HG03521 (cell line): ENCODE results near the gene C1RL.
A peak's percentile ranks its signal among the peaks of the same experiment; 100 is the strongest.
"Not testable (repeated sequence)": the region's sequence is repeated elsewhere in the genome, so short reads cannot be mapped to it uniquely, and the experiment has no call there.

Experiments used
- ATAC-seq: cut with Tn5 transposase; IDR thresholded peaks from one replicate; pipeline ENCODE4 v1.9.1; 2021; ENCODE audit warnings: mild to moderate bottlenecking, moderate library complexity; ENCODE audit not compliant: unreplicated experiment

The C1RL gene

DNA sequence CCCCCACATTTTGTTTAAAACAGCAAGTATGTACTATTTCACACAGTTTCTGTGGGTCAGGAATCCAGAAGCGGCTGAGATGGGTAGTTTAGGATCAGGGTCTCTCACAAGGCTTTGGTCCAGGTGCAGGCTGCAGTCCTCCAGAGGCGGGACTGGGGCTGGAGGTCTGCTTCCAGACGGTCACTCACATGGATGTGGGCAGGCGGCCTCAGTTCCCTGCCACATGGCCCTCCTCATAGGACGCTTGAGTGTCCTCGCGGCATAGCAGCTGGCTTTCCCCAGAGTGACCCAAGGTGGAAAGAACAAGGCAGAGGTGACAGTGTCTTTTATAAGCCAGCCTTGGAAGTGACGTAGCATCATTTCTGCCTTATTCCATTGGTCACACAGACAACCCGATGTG, 7.9 kb upstream of the C1RL start:
- no peak for ATAC-seq

GRCh38 chr12:7116196-7116595, 7.2 kb upstream of the C1RL start:
- no peak for ATAC-seq

GRCh38 chr12:7114851-7115250, 5.8 kb upstream of the C1RL start:
- ATAC-seq: no peak

GRCh38 chr12:7114008-7114407, 5.0 kb upstream of the C1RL start:
- no peak for ATAC-seq

- no peak for ATAC-seq
Measured at GRCh38 chr12:7113389-7113871, 4.4 kb upstream of the C1RL start.

GRCh38 chr12:7112041-7112440, 3.0 kb upstream of the C1RL start:
- no peak for ATAC-seq

- no peak for ATAC-seq
Measured at GRCh38 chr12:7110661-7111060, 1.6 kb upstream of the C1RL start.

GRCh38 chr12:7109572-7109920, 532 bp upstream of the C1RL start:
- no peak for ATAC-seq

GRCh38 chr12:7108003-7108795, 815 bp downstream of the C1RL start:
- peak; percentile 92 for ATAC-seq

- no peak for ATAC-seq
Measured at GRCh38 chr12:7107636-7108002, 1.4 kb downstream of the C1RL start.

DNA sequence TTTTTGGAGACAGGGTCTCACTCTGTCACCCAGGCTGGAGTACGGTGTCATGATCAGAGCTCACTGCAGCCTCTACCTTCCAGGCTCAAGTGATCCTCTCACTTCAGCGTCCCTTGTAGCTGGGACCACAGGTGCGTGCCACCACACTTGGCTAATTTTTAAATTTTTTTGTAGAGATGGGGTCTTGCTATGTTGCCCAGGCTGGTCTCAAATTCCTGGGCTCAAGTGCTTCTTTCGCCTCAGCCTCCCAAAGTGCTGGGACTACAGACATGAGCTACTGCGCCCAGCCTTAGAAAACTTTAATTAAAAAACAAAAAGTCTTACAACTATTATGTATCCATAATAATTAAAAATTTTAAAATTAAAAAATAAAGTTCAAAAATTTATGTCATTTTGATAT, 1.8 kb downstream of the C1RL start:
- ATAC-seq: not testable (repeated sequence)

DNA sequence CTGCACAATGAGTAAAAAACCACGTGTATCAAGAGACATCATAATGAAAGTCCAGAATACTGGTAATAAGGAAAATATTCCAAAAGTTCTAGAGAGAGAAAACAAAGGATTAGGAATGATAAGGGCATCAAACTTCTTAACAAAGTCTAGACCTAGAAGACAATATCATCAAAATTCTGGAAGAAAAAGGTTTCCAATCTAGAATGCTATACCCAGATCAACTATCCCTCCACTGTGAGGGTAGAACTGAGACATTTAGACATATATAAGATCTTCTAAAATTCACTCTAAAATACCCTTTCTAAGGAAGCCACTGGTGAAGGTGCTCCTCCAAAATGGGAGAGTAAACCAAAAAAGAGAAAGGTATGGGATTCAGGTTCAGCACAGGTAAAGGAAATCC, 2.9 kb downstream of the C1RL start:
- ATAC-seq: no peak

- no peak for ATAC-seq
Measured at GRCh38 chr12:7103837-7104584, 5.0 kb downstream of the C1RL start.

- ATAC-seq: no peak
Measured at GRCh38 chr12:7102582-7102981, 6.4 kb downstream of the C1RL start.

- no peak for ATAC-seq
Measured at GRCh38 chr12:7101694-7102131, 7.3 kb downstream of the C1RL start.

DNA sequence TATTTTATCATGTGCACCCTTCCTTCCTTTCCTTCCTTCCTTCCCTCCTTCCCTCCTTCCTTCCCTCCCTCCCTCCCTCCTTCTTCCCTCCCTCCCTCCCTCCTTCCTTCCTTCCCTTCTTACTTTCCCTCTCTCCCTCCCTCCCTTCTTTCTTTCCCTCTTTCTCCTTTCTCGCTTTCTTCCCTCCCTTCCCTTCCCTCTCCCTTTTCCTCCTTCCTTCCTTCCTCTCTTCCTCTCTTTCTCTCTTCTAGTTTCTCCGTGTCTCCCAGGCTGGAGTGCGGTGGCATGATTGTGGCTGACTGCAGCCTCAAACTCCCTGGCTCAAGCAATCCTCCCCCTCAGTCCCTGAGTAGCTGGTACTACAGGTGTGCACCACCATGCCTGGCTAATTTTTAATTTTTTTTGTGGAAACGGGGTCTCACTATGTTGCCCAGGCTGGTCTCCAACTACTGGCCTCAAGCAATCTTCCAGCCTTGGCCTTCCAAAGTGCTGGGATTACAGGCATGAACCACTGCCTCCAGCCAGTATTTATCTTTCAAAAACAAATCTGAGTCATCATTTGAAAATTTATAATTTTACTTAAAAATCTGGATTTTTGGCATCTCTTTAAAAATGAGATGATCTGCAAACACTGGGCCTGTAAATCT, 7.8 kb downstream of the C1RL start:
- no peak for ATAC-seq

DNA sequence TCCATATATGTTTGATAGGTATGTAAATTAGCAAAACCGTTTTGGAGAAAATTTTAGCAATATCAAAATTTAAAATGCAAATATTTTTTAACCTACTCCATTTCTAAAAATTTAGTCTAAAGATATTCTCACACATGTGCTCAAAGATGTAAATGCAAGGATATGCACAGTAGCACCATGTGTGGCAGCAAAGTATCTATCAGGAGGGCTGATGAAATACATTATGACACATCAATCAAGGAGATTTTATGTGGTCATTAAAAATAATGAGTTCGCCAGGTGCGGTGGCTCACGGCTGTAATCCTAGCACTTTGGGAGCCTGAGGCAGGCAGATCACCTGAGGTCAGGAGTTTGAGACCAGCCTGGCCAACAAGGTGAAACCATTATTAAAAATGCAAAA, 8.8 kb downstream of the C1RL start:
- ATAC-seq: no peak

GRCh38 chr12:7099290-7099996, 9.6 kb downstream of the C1RL start:
- ATAC-seq: no peak

- no peak for ATAC-seq
Measured at GRCh38 chr12:7096979-7097378, 12.0 kb downstream of the C1RL start.

DNA sequence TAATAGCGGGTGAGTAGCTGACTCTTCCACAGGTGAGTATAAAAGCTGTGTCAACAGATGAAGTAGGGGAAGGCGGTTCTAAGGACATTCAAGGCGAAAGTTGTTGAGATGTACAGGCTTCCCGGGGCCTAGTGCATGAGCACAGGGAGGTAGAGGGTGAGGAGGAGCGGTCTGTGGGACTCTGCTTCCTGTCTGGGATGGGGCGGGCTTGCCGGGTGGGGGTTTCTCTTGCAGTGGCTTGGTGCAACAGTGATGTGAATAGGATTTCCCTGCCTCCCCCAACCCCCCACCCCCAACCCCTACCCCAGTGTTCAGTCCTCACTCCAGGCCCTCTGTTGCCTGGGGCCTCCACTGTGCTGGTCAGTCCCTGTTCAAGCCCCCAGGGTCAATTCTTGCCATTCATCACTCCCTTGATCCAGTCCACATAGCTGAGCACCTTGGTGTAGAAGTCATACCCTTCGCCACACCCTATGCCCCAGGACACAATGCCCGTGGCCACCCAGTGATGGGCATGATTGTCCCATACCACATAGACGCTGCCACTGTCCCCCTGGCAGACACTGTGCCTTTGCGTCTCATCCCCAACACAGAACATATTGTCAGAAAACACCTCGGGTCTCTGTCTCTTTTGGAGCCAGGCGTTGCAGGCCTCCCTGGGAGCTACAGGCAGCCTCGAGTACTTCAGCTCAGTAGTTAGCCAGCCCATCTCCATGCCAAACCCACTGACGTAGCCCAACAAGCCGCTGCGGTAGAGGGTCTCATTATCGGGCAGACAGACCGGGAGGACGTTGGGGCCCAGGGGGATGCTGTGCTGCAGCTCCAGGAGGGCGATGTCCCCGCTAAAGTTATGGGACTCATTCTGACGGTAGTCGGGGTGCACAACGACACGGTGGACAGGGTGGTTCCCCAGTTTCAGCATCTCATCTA, 12.7 kb downstream of the C1RL start:
- no peak for ATAC-seq
